HepG2 (cell line): ENCODE results near the gene IFT172. TPM values are rescaled to one million over a fixed set of nuclear protein-coding genes. Genes with fewer than 3 reads are reported as not detected.
"Not testable (repeated sequence)": the region's sequence is repeated elsewhere in the genome, so short reads cannot be mapped to it uniquely, and the experiment has no call there.

ENCODE experiments used
- ATAC-seq: fragments of 200-7000 bp; cut with Tn5 transposase; 3 replicates; pipeline ENCODE4 v1.9.1; 2020; ENCODE audit warnings: mild to moderate bottlenecking, moderate library complexity
- BruUV-seq: library from RNA; stranded (reverse); fragments of 400-500 nt; replicated peaks from 2 replicates; lab custom pipeline; 2021; lab: Mats Ljungman, UMichigan
- CTCF ChIA-PET: fragments of 300-600 bp; formaldehyde crosslinking; extraction: SDS; loops from one replicate; lab custom pipeline; 2021; ENCODE audit warnings: low total read pairs, inconsistent platforms, low intra/inter-chr PET ratio; lab: Yijun Ruan, JAX
- POLR2A ChIA-PET: fragments of 350-600 bp; sonication (Branson Sonifier 250); formaldehyde crosslinking; loops from one replicate; lab custom pipeline; 2020; ENCODE audit warnings: antibody characterized with exemption, inconsistent platforms; lab: Yijun Ruan, JAX
- DNase-seq: peaks from one replicate; pipeline ENCODE4 v3.0.0-alpha.2; 2015; ENCODE audit warnings: low spot score
- FAIRE-seq: peaks from 3 replicates; lab custom pipeline; 2011; peaks lifted over from hg19 to GRCh38; lab: Jason Lieb, UNC
- H2AFZ ChIP-seq: one replicate; pipeline ENCODE4 v1.6.1; 2011; ENCODE audit warnings: low read length, inconsistent platforms
- H3K27ac ChIP-seq: fragments of 300-600 bp; 3 replicates; pipeline ENCODE4 v1.8.0; 2011; ENCODE audit warnings: mixed run types, mild to moderate bottlenecking, mixed read lengths, low read length, inconsistent platforms; ENCODE audit not compliant: insufficient read depth; ENCODE audit errors: extremely low read length
- H3K27me3 ChIP-seq, 2 experiments: fragments of 200-600 bp in 1 of 2; 2 replicates in 1 of 2; 3 replicates in 1 of 2; pipeline versions ENCODE4 v1.6.0 to v1.8.0; 2011; ENCODE audit warnings: low read length in 2 of 2, mild to moderate bottlenecking in 2 of 2, moderate library complexity in 2 of 2, inconsistent platforms in 1 of 2; ENCODE audit not compliant: insufficient read depth in 2 of 2, control insufficient read depth in 1 of 2
- H3K36me3 ChIP-seq, 2 experiments: fragments of 200-600 bp in 1 of 2; replicated peaks in 1 of 2; 2 replicates in 1 of 2; 3 replicates in 1 of 2; pipeline versions ENCODE4 v1.5.1 to v1.8.0; 2011; ENCODE audit warnings: low read length in 2 of 2, inconsistent platforms in 1 of 2; ENCODE audit not compliant: insufficient read depth in 2 of 2, control insufficient read depth in 1 of 2
- H3K4me1 ChIP-seq: 2 replicates; pipeline ENCODE4 v1.5.1; 2012; ENCODE audit warnings: low read length, inconsistent platforms; ENCODE audit not compliant: insufficient read depth
- H3K4me2 ChIP-seq: 2 replicates; pipeline ENCODE4 v1.6.0; 2011; ENCODE audit warnings: low read depth, low read length, inconsistent platforms
- H3K4me3 ChIP-seq, 3 experiments: fragments of 200-600 bp in 1 of 3; sonication (generic), shearing (Covaris generic) in 1 of 3; replicated peaks in 1 of 3; 2 replicates each; pipeline ENCODE4 v1.5.1; 2011 to 2016; ENCODE audit warnings: low read length in 3 of 3, inconsistent platforms in 2 of 3, low read depth in 2 of 3, mild to moderate bottlenecking in 2 of 3, control low read depth in 1 of 3, mixed read lengths in 1 of 3; ENCODE audit not compliant: insufficient read depth in 1 of 3
- H3K79me2 ChIP-seq: one replicate; pipeline ENCODE4 v1.6.1; 2011; ENCODE audit warnings: low read length, inconsistent platforms; ENCODE audit not compliant: insufficient read depth
- H3K9ac ChIP-seq: 2 replicates; pipeline ENCODE4 v1.6.0; 2011; ENCODE audit warnings: mild to moderate bottlenecking, low read depth, low read length, inconsistent platforms; ENCODE audit not compliant: insufficient read depth
- H3K9me3 ChIP-seq: 2 replicates; pipeline ENCODE4 v1.5.1; 2012; ENCODE audit warnings: mild to moderate bottlenecking, low read length
- H4K20me1 ChIP-seq: 2 replicates; pipeline ENCODE4 v1.6.0; 2011; ENCODE audit warnings: inconsistent platforms, mild to moderate bottlenecking, low read length, moderate library complexity; ENCODE audit not compliant: insufficient read depth
- ADNP ChIP-seq: sonication (generic); formaldehyde crosslinking; IDR thresholded peaks from 2 replicates; pipeline ENCODE4 v1.4.0; 2020; ENCODE audit warnings: missing genetic modification reagents
- MED1 ChIP-seq: sonication (generic); formaldehyde crosslinking; IDR thresholded peaks from 2 replicates; pipeline ENCODE4 v1.4.0; 2020; ENCODE audit warnings: missing genetic modification reagents
- MEIS1 ChIP-seq: sonication (generic); formaldehyde crosslinking; IDR thresholded peaks from 2 replicates; pipeline ENCODE4 v1.9.0; 2021; ENCODE audit warnings: mild to moderate bottlenecking, missing genetic modification reagents, moderate library complexity, borderline replicate concordance
- RARA ChIP-seq: IDR thresholded peaks from 2 replicates; pipeline ENCODE4 v1.6.1; 2016; ENCODE audit warnings: missing genetic modification reagents, missing compliant biosample characterization
- RCOR2 ChIP-seq: IDR thresholded peaks from 2 replicates; pipeline ENCODE4 v1.6.1; 2016; ENCODE audit warnings: missing biosample characterization, missing genetic modification reagents
- SRF ChIP-seq: IDR thresholded peaks from 2 replicates; pipeline ENCODE4 v1.6.1; 2011; ENCODE audit warnings: mild to moderate bottlenecking, low read depth, low read length, moderate library complexity
- TBX2 ChIP-seq: sonication (generic); formaldehyde crosslinking; IDR thresholded peaks from 2 replicates; pipeline ENCODE4 v1.5.0; 2020; ENCODE audit warnings: missing genetic modification reagents, mild to moderate bottlenecking, borderline replicate concordance
- ZFX ChIP-seq: sonication (generic); formaldehyde crosslinking; IDR thresholded peaks from 2 replicates; pipeline ENCODE4 v1.4.0; 2020; ENCODE audit warnings: mild to moderate bottlenecking, low read depth, missing genetic modification reagents, moderate library complexity
- ZFY ChIP-seq: sonication (generic); formaldehyde crosslinking; IDR thresholded peaks from 2 replicates; pipeline ENCODE4 v1.4.0; 2020; ENCODE audit warnings: missing genetic modification reagents
- ZMYM4 ChIP-seq: sonication (generic); formaldehyde crosslinking; IDR thresholded peaks from 2 replicates; pipeline ENCODE4 v1.8.1; 2023; ENCODE audit warnings: mild to moderate bottlenecking, missing genetic modification reagents
- WGBS: methylation state at CpG from one replicate; pipeline ENCODE4 v1.1.6; 2017; ENCODE audit warnings: low lambda C conversion rate; 5-methylcytosine and 5-hydroxymethylcytosine counted together
- in situ Hi-C: cut with HindIII; loops from 2 replicates; pipeline ENCODE4 v1.10.0; 2017; ENCODE audit warnings: low pct_unique_long_range_greater_than_20kb; ENCODE audit not compliant: extremely low pct_ligation_motif_present
- intact Hi-C: fragments of 100-400 bp; cut with micrococcal nuclease; formaldehyde crosslinking; loops from one replicate; pipeline ENCODE4 v1.10.0; 2022; ENCODE audit not compliant: unreplicated experiment
- polyA plus RNA-seq, 8 experiments: library from polyadenylated mRNA; depleted of rRNA in 3 of 8; stranded (reverse) in 7 of 8; unstranded in 1 of 8; fragments of >200 nt; fragmentation: Illumina TruSeq in 4 of 8; extraction: Trizol in 4 of 8; gene quantifications; 2 replicates each; pipeline versions ENCODE4 v1.2.1 to v1.2.3, GENCODE V29; 2011 to 2016; ENCODE audit warnings: low read depth in 4 of 8, missing spikeins in 1 of 8, mixed read lengths in 1 of 8; ENCODE audit not compliant: insufficient read depth in 1 of 8
- total RNA-seq, 5 experiments: library from RNA; depleted of rRNA; stranded (reverse); fragments of >200 nt; fragmentation: Illumina TruSeq; extraction: Trizol; gene quantifications; 2 replicates each; pipeline ENCODE4 v1.2.3, GENCODE V29; 2016; ENCODE audit warnings: low read depth in 1 of 5
- TF ChIP-seq, protein P1 (sequence below): sonication (generic); formaldehyde crosslinking; IDR thresholded peaks from 2 replicates; pipeline ENCODE4 v1.8.0; 2022; ENCODE audit warnings: mild to moderate bottlenecking, missing genetic modification reagents; ENCODE audit not compliant: insufficient replicate concordance
- TF ChIP-seq, protein P2 (sequence below), 2 experiments: sonication (generic) in 1 of 2; formaldehyde crosslinking in 1 of 2; IDR thresholded peaks; 2 replicates each; pipeline versions ENCODE4 v1.4.0 to v1.6.1; 2016 to 2020; ENCODE audit warnings: borderline replicate concordance in 1 of 2, low read depth in 1 of 2, mild to moderate bottlenecking in 1 of 2, missing genetic modification reagents in 1 of 2
- TF ChIP-seq, protein P3 (sequence below): sonication (generic); formaldehyde crosslinking; IDR thresholded peaks from 2 replicates; pipeline ENCODE4 v1.5.1; 2020; ENCODE audit warnings: mild to moderate bottlenecking, moderate library complexity, missing genetic modification reagents
- TF ChIP-seq, protein P4 (sequence below): sonication (generic); formaldehyde crosslinking; IDR thresholded peaks from 2 replicates; pipeline ENCODE4 v1.4.0; 2020; ENCODE audit warnings: missing genetic modification reagents, mild to moderate bottlenecking, borderline replicate concordance

Gene IFT172
- total and polyA plus RNA-seq, 2 of the 13 experiments (the other 11 are each of a cell fraction or from before 2014, with no cell fraction given): 21.6 to 35.7 TPM

DNA sequence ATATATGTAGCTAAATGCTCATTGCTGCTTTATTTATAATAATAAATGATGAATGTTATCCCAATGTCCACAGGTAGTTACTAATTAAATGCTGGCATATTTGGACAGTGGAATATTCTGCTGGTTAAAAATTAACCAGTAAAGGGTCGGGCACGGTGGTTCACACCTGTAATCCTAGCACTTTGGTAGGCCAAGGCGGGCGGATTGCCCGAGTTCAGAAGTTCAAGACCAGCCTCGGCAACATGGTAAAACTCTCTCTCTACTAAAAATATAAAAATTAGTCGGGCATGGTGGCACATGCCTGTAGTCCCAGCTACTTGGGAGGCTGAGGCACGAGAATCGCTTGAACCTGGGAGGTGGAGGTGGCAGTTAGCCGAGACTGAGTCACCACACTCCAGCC is 64.5 kb downstream of the IFT172 start:
- H3K27me3 ChIP-seq, intact Hi-C loops, in situ Hi-C loops, H2AFZ ChIP-seq, ATAC-seq, BruUV-seq, H3K27ac ChIP-seq, H3K9ac ChIP-seq, H3K9me3 ChIP-seq, H3K36me3 ChIP-seq, CTCF ChIA-PET, FAIRE-seq: not testable (repeated sequence)
- Histone ChIP-seq H3K4me1 (peaks cover 53% of the 10 kb centered on the region), H3K4me2 (peak overlapping the region; percentile 36; the same call in 1 of the 2 replicates), H3K79me2 (peaks cover 10% of the 10 kb centered on the region), H3K4me3 (peak overlapping the region in 1 of 3 experiments; percentile 24; a peak in 1 of 6 replicates), H4K20me1 (peaks cover 10% of the 10 kb centered on the region)
- WGBS: 19% methylated on average over 10 of the region's 10 CpGs
- DNase-seq: peak; percentile 44
- POLR2A ChIA-PET: interaction anchor here (0.8 to 2.1 kb wide), 2 partner anchors 15 to 68 kb away, joined by 3 to 9 read pairs; partner anchors contain the start of genes GTF3C2 and PPM1G
- TF ChIP-seq ADNP: peak; percentile 75; the same call in 1 of the 2 replicates
- TF ChIP-seq, protein P1, sequence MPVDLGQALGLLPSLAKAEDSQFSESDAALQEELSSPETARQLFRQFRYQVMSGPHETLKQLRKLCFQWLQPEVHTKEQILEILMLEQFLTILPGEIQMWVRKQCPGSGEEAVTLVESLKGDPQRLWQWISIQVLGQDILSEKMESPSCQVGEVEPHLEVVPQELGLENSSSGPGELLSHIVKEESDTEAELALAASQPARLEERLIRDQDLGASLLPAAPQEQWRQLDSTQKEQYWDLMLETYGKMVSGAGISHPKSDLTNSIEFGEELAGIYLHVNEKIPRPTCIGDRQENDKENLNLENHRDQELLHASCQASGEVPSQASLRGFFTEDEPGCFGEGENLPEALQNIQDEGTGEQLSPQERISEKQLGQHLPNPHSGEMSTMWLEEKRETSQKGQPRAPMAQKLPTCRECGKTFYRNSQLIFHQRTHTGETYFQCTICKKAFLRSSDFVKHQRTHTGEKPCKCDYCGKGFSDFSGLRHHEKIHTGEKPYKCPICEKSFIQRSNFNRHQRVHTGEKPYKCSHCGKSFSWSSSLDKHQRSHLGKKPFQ (CRISPR knock-in tag): peak; percentile 65
- TF ChIP-seq, protein P2, sequence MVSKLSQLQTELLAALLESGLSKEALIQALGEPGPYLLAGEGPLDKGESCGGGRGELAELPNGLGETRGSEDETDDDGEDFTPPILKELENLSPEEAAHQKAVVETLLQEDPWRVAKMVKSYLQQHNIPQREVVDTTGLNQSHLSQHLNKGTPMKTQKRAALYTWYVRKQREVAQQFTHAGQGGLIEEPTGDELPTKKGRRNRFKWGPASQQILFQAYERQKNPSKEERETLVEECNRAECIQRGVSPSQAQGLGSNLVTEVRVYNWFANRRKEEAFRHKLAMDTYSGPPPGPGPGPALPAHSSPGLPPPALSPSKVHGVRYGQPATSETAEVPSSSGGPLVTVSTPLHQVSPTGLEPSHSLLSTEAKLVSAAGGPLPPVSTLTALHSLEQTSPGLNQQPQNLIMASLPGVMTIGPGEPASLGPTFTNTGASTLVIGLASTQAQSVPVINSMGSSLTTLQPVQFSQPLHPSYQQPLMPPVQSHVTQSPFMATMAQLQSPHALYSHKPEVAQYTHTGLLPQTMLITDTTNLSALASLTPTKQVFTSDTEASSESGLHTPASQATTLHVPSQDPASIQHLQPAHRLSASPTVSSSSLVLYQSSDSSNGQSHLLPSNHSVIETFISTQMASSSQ (IDR thresholded peaks at IDR 0.05; ENCODE audit: low read depth): peak; percentile 89
- TF ChIP-seq, protein P2 (CRISPR knock-in tag; IDR thresholded peaks at IDR 0.05; ENCODE audit: borderline replicate concordance): peak; percentile 88
- 0 out of 2 replicates have a peak, but pooled peaks have one; percentile 42 for TF ChIP-seq RCOR2 (CRISPR knock-in tag)
- TF ChIP-seq, protein P3, sequence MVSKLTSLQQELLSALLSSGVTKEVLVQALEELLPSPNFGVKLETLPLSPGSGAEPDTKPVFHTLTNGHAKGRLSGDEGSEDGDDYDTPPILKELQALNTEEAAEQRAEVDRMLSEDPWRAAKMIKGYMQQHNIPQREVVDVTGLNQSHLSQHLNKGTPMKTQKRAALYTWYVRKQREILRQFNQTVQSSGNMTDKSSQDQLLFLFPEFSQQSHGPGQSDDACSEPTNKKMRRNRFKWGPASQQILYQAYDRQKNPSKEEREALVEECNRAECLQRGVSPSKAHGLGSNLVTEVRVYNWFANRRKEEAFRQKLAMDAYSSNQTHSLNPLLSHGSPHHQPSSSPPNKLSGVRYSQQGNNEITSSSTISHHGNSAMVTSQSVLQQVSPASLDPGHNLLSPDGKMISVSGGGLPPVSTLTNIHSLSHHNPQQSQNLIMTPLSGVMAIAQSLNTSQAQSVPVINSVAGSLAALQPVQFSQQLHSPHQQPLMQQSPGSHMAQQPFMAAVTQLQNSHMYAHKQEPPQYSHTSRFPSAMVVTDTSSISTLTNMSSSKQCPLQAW (CRISPR knock-in tag): 0 out of 2 replicates have a peak, but pooled peaks have one; percentile 6
- 0 out of 2 replicates have a peak, but pooled peaks have one; percentile 20 for TF ChIP-seq SRF
- TF ChIP-seq RARA (CRISPR knock-in tag): peak; percentile 59
- TF ChIP-seq ZFX (CRISPR knock-in tag): peak; percentile 35; the same call in 1 of the 2 replicates
- 0 out of 2 replicates have a peak, but pooled peaks have one; percentile 40 for TF ChIP-seq MEIS1 (CRISPR knock-in tag)
- TF ChIP-seq ZMYM4 (CRISPR knock-in tag): 0 out of 2 replicates have a peak, but pooled peaks have one; percentile 34
- peak; percentile 43; the same call in 1 of the 2 replicates for TF ChIP-seq ZFY
- TF ChIP-seq TBX2 (CRISPR knock-in tag): peak; percentile 50; the same call in 1 of the 2 replicates
- TF ChIP-seq, protein P4, sequence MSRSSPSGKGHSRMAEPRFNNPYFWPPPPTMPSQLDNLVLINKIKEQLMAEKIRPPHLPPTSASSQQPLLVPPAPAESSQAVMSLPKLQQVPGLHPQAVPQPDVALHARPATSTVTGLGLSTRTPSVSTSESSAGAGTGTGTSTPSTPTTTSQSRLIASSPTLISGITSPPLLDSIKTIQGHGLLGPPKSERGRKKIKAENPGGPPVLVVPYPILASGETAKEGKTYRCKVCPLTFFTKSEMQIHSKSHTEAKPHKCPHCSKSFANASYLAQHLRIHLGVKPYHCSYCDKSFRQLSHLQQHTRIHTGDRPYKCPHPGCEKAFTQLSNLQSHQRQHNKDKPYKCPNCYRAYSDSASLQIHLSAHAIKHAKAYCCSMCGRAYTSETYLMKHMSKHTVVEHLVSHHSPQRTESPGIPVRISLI (CRISPR knock-in tag): peak; percentile 36; the same call in 1 of the 2 replicates
- TF ChIP-seq MED1: peak; percentile 12; the same call in 1 of the 2 replicates
